Mesenchymal stem cell (in vitro differentiated cells and primary cell): Measurements from ENCODE around the gene SKA1.
A peak's percentile ranks its signal among the peaks of the same experiment; 100 is the strongest.

ENCODE experiments used
- DNase-seq: peaks from one replicate; pipeline ENCODE4 v3.0.0-alpha.2; 2013
- H2AFZ ChIP-seq: one replicate; pipeline ENCODE4 v1.6.1; 2013; ENCODE audit warnings: low read depth, mild to moderate bottlenecking, control low read depth, inconsistent platforms, low read length, moderate library complexity
- H2AK5ac ChIP-seq: 2 replicates; pipeline ENCODE4 v1.6.1; 2013; ENCODE audit warnings: low read length, moderate library complexity, mild to moderate bottlenecking, inconsistent platforms; ENCODE audit not compliant: severe bottlenecking
- H2BK120ac ChIP-seq: one replicate; pipeline ENCODE4 v1.6.1; 2013; ENCODE audit warnings: low read depth, mild to moderate bottlenecking, inconsistent platforms, low read length, moderate library complexity
- H2BK12ac ChIP-seq, 2 experiments: one replicate each; pipeline ENCODE4 v1.6.1; 2013; ENCODE audit warnings: inconsistent platforms in 2 of 2, low read length in 2 of 2, mild to moderate bottlenecking in 2 of 2, moderate library complexity in 2 of 2, control low read depth in 1 of 2
- H2BK15ac ChIP-seq: one replicate; pipeline ENCODE4 v1.6.1; 2013; ENCODE audit warnings: mild to moderate bottlenecking, low read depth, inconsistent platforms; ENCODE audit not compliant: poor library complexity, severe bottlenecking
- H2BK5ac ChIP-seq: 2 replicates; pipeline ENCODE4 v1.6.1; 2013; ENCODE audit warnings: low read depth, mild to moderate bottlenecking, low read length, control low read depth, inconsistent platforms; ENCODE audit not compliant: poor library complexity, severe bottlenecking
- H3K14ac ChIP-seq, 2 experiments: one replicate each; pipeline ENCODE4 v1.6.1; 2013; ENCODE audit warnings: inconsistent platforms in 2 of 2, low read length in 2 of 2, control low read depth in 1 of 2, mild to moderate bottlenecking in 1 of 2, moderate library complexity in 1 of 2
- H3K18ac ChIP-seq, 2 experiments: one replicate each; pipeline ENCODE4 v1.6.1; 2013; ENCODE audit warnings: inconsistent platforms in 2 of 2, low read length in 2 of 2, control low read depth in 1 of 2, low read depth in 1 of 2, mild to moderate bottlenecking in 1 of 2
- H3K23ac ChIP-seq, 2 experiments: one replicate each; pipeline ENCODE4 v1.6.1; 2013; ENCODE audit warnings: inconsistent platforms in 2 of 2, low read length in 2 of 2, mild to moderate bottlenecking in 2 of 2, moderate library complexity in 2 of 2, control low read depth in 1 of 2
- H3K27ac ChIP-seq: 2 replicates; pipeline ENCODE4 v1.5.1; 2013; ENCODE audit warnings: mild to moderate bottlenecking, moderate library complexity, low read length, control low read depth, inconsistent platforms; ENCODE audit not compliant: poor library complexity, severe bottlenecking
- H3K27me3 ChIP-seq, 2 experiments: 2 replicates each; pipeline versions ENCODE4 v1.6.1 to v1.7.0; 2013; ENCODE audit warnings: low read length in 2 of 2, mild to moderate bottlenecking in 2 of 2, moderate library complexity in 2 of 2, control low read depth in 1 of 2, inconsistent platforms in 1 of 2; ENCODE audit not compliant: control insufficient read depth in 1 of 2, insufficient read depth in 1 of 2
- H3K36me3 ChIP-seq, 2 experiments: 2 replicates each; pipeline versions ENCODE4 v1.6.1 to v1.7.0; 2013; ENCODE audit warnings: low read length in 2 of 2, control low read depth in 1 of 2, inconsistent platforms in 1 of 2, low read depth in 1 of 2, mild to moderate bottlenecking in 1 of 2; ENCODE audit not compliant: insufficient read depth in 2 of 2, control insufficient read depth in 1 of 2
- H3K4ac ChIP-seq, 2 experiments: one replicate each; pipeline ENCODE4 v1.6.1; 2013; ENCODE audit warnings: inconsistent platforms in 2 of 2, low read length in 2 of 2, mild to moderate bottlenecking in 2 of 2, moderate library complexity in 2 of 2, control low read depth in 1 of 2, low read depth in 1 of 2
- H3K4me1 ChIP-seq: 2 replicates; pipeline ENCODE4 v1.6.1; 2013; ENCODE audit warnings: low read depth, low read length, control low read depth; ENCODE audit not compliant: control insufficient read depth, insufficient read depth
- H3K4me2 ChIP-seq: 2 replicates; pipeline ENCODE4 v1.6.1; 2013; ENCODE audit warnings: low read length, mild to moderate bottlenecking, inconsistent platforms; ENCODE audit not compliant: poor library complexity, severe bottlenecking
- H3K4me3 ChIP-seq, 2 experiments: 2 replicates each; pipeline versions ENCODE4 v1.5.1 to v1.7.0; 2013; ENCODE audit warnings: low read length in 2 of 2, mild to moderate bottlenecking in 2 of 2, control low read depth in 1 of 2, low read depth in 1 of 2; ENCODE audit not compliant: insufficient read depth in 1 of 2
- H3K79me1 ChIP-seq: replicated peaks from 2 replicates; pipeline ENCODE4 v1.6.1; 2013; ENCODE audit warnings: mild to moderate bottlenecking, control low read depth, low read length, inconsistent platforms; ENCODE audit not compliant: poor library complexity, severe bottlenecking
- H3K9ac ChIP-seq: 2 replicates; pipeline ENCODE4 v1.7.0; 2013; ENCODE audit warnings: mild to moderate bottlenecking, low read length, moderate library complexity
- H3K9me3 ChIP-seq: 2 replicates; pipeline ENCODE4 v1.7.0; 2013; ENCODE audit warnings: mild to moderate bottlenecking, low read length; ENCODE audit not compliant: control insufficient read depth
- H4K8ac ChIP-seq: one replicate; pipeline ENCODE4 v1.6.1; 2013; ENCODE audit warnings: inconsistent platforms, mild to moderate bottlenecking, low read length, moderate library complexity
- H4K91ac ChIP-seq: one replicate; pipeline ENCODE4 v1.6.1; 2013; ENCODE audit warnings: mild to moderate bottlenecking, low read length, inconsistent platforms
- WGBS: methylation state at CpG from one replicate; pipeline ENCODE4 v1.1.7; 2013; ENCODE audit warnings: mixed read lengths; 5-methylcytosine and 5-hydroxymethylcytosine counted together

Gene SKA1

DNA sequence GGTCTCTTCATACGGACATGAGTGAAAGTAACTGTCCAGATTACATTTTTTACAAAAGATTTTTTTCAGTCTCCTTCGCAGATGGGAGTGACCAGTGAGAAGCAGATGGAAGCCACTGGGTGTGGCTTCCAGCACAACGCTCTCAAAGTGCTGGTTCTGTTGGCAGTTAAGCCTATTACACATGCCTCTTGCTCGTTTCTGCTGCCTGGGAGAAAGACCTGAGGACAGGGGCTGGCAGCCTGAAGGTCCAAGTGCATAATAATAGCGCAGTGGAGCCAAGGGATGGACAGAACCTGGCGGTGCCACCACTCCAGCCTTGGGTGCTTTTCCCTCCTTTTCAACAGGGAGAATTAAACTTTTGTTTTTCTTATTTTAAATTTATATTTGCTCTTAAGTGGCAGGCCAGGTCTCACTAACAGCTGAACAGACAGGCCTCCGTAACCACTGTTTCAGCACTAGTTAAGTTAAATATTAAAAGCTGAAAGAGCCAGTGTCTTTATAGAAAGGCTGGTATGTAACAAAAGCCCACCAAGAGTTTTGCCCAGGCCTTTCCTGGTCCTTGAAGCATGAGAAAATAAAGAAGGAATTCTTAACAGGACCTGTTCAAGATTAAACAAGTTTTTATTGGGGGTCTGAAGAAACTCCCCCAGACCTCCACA, 1.2 kb upstream of the SKA1 start:
- Histone ChIP-seq H3K36me3 (no peaks in the 10 kb centered on the region), H3K4me2 (no peak overlapping the region), H3K79me1 (peaks cover 2% of the 10 kb centered on the region), H3K14ac (no peak overlapping the region), H3K27me3 (no peaks in the 10 kb centered on the region), H2BK15ac (no peak overlapping the region), H3K9me3 (peaks cover 11% of the 10 kb centered on the region), H3K9ac (no peak overlapping the region), H3K4me3 (no peak overlapping the region), H3K18ac (no peak overlapping the region), H2BK12ac (no peak overlapping the region), H2AK5ac (no peak overlapping the region), H3K23ac (no peak overlapping the region), H2BK120ac (no peak overlapping the region), H2BK5ac (no peak overlapping the region), H3K27ac (peak overlapping the region; percentile 26), H2AFZ (no peak overlapping the region), H3K4me1 (peaks cover 4% of the 10 kb centered on the region), H4K91ac (no peak overlapping the region), H3K4ac (no peak overlapping the region), H4K8ac (no peak overlapping the region)
- WGBS = 86% methylated on average over 6 of the region's 7 CpGs
- no peak for DNase-seq

DNA sequence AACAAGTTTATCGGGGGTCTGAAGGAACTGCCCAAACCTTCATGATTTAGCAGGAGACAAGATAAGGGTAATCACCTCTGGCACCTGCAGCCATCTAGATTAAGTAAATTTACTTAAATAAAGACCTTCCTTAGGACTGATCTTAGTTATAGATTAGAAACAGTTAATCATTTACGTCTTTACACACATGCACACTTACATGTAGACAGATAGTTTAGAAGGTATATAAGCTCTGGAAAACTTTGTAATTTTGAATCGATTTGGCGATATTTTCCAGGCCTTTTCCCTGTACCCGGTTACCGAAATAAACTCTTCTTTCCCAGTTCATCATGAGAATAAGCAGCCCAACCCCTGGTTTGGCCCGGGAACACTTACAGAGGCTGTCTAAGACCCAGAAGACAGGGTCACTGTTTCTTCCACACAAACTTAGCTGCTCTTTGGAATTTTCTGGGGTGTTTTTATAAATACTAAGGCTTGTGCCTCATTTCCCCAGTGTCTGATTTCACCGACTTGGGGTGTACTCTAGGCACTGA, 560 bp upstream of the SKA1 start:
- Histone ChIP-seq H3K4me3 (peak overlapping the region in 1 of 2 experiments; percentile 92), H2BK120ac (no peak overlapping the region), H3K9me3 (peaks cover 10% of the 10 kb centered on the region), H3K79me1 (peaks cover 2% of the 10 kb centered on the region), H3K36me3 (no peaks in the 10 kb centered on the region), H4K91ac (no peak overlapping the region), H3K27ac (peak overlapping the region; percentile 8), H2BK5ac (no peak overlapping the region), H3K18ac (peak overlapping the region in 1 of 2 experiments; percentile 30), H3K27me3 (no peaks in the 10 kb centered on the region), H3K9ac (peak overlapping the region; percentile 75), H3K23ac (no peak overlapping the region), H2AFZ (peak overlapping the region; percentile 33), H2BK15ac (no peak overlapping the region), H3K14ac (no peak overlapping the region), H3K4me1 (peaks cover 4% of the 10 kb centered on the region), H3K4ac (no peak overlapping the region), H2BK12ac (no peak overlapping the region), H4K8ac (peak overlapping the region; percentile 20), H3K4me2 (peak overlapping the region; percentile 19), H2AK5ac (no peak overlapping the region)
- WGBS = 85% methylated on average over 5 of the region's 8 CpGs
- DNase-seq = no peak

DNA sequence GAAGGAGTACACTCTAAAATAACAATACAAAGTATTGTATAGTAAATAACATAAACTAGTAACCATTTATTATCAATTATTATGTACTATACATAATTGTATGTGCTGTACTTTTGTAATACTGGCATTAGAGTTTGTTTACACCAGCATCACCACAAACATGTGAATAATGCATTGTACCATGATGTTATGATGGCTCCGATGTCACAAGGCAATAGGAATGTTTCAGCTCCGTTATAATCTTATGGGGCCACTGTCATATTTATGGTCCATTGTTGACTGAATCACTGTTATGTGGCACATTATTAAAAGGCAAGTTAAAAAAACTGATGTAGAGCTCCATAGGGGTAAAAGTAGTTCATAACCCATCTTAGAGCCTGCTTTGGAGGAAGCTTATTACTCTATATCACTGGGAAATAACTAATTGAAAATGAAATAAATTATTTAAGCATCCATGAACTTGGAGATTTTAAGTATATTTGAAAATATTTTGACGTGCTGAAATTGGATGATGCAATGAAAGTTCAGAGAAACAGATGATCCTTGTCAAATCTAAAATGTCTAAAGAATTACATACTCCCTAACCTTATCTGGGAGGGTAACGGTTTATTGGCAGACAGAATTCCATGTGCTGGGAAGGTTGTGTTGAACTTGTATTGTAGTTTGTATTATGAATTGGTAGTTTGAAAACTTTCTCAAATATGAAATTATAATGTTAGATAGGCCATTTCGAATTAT, 2.4 kb downstream of the SKA1 start:
- Histone ChIP-seq H2AK5ac (no peak overlapping the region), H3K14ac (no peak overlapping the region), H4K91ac (no peak overlapping the region), H3K79me1 (peaks cover 4% of the 10 kb centered on the region), H3K4me1 (peaks cover 4% of the 10 kb centered on the region), H2AFZ (no peak overlapping the region), H3K9ac (no peak overlapping the region), H4K8ac (no peak overlapping the region), H3K27ac (no peak overlapping the region), H2BK15ac (no peak overlapping the region), H3K9me3 (no peaks in the 10 kb centered on the region), H3K4ac (no peak overlapping the region), H2BK120ac (no peak overlapping the region), H3K23ac (no peak overlapping the region), H2BK5ac (no peak overlapping the region), H3K4me2 (no peak overlapping the region), H3K36me3 (no peaks in the 10 kb centered on the region), H2BK12ac (no peak overlapping the region), H3K27me3 (no peaks in the 10 kb centered on the region), H3K18ac (no peak overlapping the region), H3K4me3 (no peak overlapping the region)
- 65% methylated on average over 3 of the region's 5 CpGs for WGBS
- DNase-seq = peak; percentile 34

DNA sequence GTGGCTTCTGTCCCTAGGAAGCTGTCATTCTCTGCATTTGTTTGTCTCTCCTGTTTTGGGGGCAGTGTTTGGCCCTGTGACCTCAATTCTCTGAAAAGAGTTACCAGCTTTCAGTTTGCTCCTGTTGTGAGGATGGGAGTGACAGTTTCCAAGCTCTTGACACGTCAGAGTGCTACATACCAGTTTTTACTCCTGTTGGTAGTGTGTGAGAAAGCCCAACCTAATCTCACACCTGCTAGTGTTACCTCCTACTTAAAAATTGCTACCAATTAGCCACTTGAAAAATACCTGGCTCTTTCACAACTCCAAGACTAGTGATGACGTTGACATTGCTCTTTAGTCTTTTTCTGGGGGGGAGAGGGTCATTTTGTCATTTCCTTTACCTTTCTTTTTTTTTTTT, 14.1 kb downstream of the SKA1 start:
- Histone ChIP-seq H3K27ac (no peak overlapping the region), H3K4me3 (no peak overlapping the region), H3K18ac (no peak overlapping the region), H3K4ac (no peak overlapping the region), H2BK12ac (no peak overlapping the region), H3K23ac (no peak overlapping the region), H2AFZ (no peak overlapping the region), H2BK120ac (no peak overlapping the region), H3K27me3 (no peaks in the 10 kb centered on the region), H3K9ac (no peak overlapping the region), H2BK15ac (no peak overlapping the region), H3K9me3 (no peaks in the 10 kb centered on the region), H3K79me1 (no peaks in the 10 kb centered on the region), H3K36me3 (no peaks in the 10 kb centered on the region), H4K8ac (no peak overlapping the region), H3K14ac (no peak overlapping the region), H2BK5ac (no peak overlapping the region), H2AK5ac (no peak overlapping the region), H4K91ac (no peak overlapping the region), H3K4me1 (no peaks in the 10 kb centered on the region), H3K4me2 (no peak overlapping the region)
- DNase-seq = no peak
- WGBS = no CpG with 5 or more reads among the region's 2 CpGs
